T-helper 2 cell treated with Interferon-gamma antibody and Interleukin-4, amounts not matched to agents 5 μg/mL and 100 μg/mL, for 36 hours (primary cell): Measurements from ENCODE around the gene NUP93.

Experiments
- DNase-seq: peaks from one replicate; pipeline ENCODE4 v3.0.0; 2021; ENCODE audit warnings: low spot score
- H3K27ac Mint-ChIP-seq: one replicate; pipeline ENCODE4 v1.8.0; 2021; ENCODE audit warnings: mild to moderate bottlenecking, mixed read lengths
- H3K27me3 Mint-ChIP-seq: one replicate; pipeline ENCODE4 v1.8.0; 2021; ENCODE audit warnings: low read depth, mixed read lengths
- H3K36me3 Mint-ChIP-seq: one replicate; pipeline ENCODE4 v1.8.0; 2021; ENCODE audit warnings: low read depth, mixed read lengths
- H3K4me1 Mint-ChIP-seq: one replicate; pipeline ENCODE4 v1.8.0; 2021; ENCODE audit warnings: low read depth, mixed read lengths
- H3K4me3 Mint-ChIP-seq: one replicate; pipeline ENCODE4 v1.8.0; 2022; ENCODE audit warnings: mild to moderate bottlenecking, moderate library complexity, mixed read lengths
- H3K9me3 Mint-ChIP-seq: one replicate; pipeline ENCODE4 v1.8.0; 2021; ENCODE audit warnings: mixed read lengths

The NUP93 gene

GRCh38 chr16:56897026-56897799, 167.3 kb downstream of the NUP93 start:
- no peak overlapping the region for H3K27ac Mint-ChIP-seq
- no peaks in the 10 kb centered on the region for H3K36me3 Mint-ChIP-seq
- peaks cover 16% of the 10 kb centered on the region for H3K27me3 Mint-ChIP-seq
- H3K9me3 Mint-ChIP-seq, result no peaks in the 10 kb centered on the region
- H3K4me1 Mint-ChIP-seq, result peaks cover 13% of the 10 kb centered on the region
- DNase-seq, result no peak
- no peak overlapping the region for H3K4me3 Mint-ChIP-seq

GRCh38 chr16:56898847-56899246, 168.9 kb downstream of the NUP93 start:
- peak; percentile 12 for DNase-seq
- Mint-ChIP-seq H3K27ac (no peak overlapping the region), H3K4me1 (peaks cover 13% of the 10 kb centered on the region), H3K9me3 (no peaks in the 10 kb centered on the region), H3K36me3 (no peaks in the 10 kb centered on the region), H3K27me3 (peaks cover 16% of the 10 kb centered on the region), H3K4me3 (no peak overlapping the region)
